ENCODE measurements around the gene ABLIM3.

DNA sequence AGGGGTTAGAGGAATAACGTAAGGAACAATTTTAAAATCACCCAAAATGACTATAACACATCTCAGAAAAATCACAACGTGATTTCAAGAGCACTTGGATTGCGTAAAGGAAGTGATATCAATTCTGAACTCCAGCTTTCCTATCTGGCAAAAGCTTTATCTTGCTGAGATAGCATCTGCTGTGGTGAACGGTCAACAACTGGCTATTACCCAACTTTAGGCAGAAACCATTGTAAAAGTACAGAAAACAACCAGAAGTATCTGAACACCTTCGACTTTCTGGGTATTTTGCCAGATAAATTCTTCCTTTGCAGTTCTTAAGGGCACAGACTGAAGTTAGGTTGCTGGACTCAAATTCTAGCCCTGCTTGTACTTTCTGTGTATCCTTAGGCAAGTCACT, 9.2 kb downstream of the ABLIM3 start:
- TF ChIP-seq CTCF (optimal IDR thresholded peaks at IDR 0.05 in 1 of 3, IDR thresholded peaks at IDR 0.05 in 1 of 3, conservative IDR thresholded peaks at IDR 0.05 in 1 of 3; ENCODE audit: extremely low read depth in 1 of 3, insufficient read depth in 2 of 3, low read length in 3 of 3) (no peak), EZH2 (IDR thresholded peaks at IDR 0.05; ENCODE audit: low read length) (no peak)
